ENCODE data around the gene CARS2. TPM values are rescaled to one million over a fixed set of nuclear protein-coding genes. Genes with fewer than 3 reads are reported as not detected.

The CARS2 gene
- total RNA-seq, 1 experiment from 2014 or later, result 52.9 TPM

- ChIA-PET CTCF (no interaction called here), POLR2A (no interaction called here), RAD21 (ENCODE audit: low non-redundant PET in 1 of 2, low total read pairs in 2 of 2, uncharacterized antibody in 2 of 2, unreplicated experiment in 2 of 2) (no interaction called here)
- H3K4me3 ChIP-seq (replicated peaks in 1 of 2; ENCODE audit: low read depth in 1 of 2, low read length in 2 of 2), result no peak overlapping the region
- no peak for TF ChIP-seq YY1 (IDR thresholded peaks at IDR 0.05; ENCODE audit: extremely low read depth, insufficient replicate concordance, low read depth, low read length)
- TF ChIP-seq ZBTB33 (IDR thresholded peaks at IDR 0.05; ENCODE audit: extremely low read depth, insufficient replicate concordance, low read length), result no peak
- no peak for TF ChIP-seq CTCF (IDR thresholded peaks at IDR 0.05 in 2 of 3, conservative IDR thresholded peaks at IDR 0.05 in 1 of 3; ENCODE audit: borderline replicate concordance in 1 of 3, insufficient read depth in 1 of 3, low read depth in 2 of 3, low read length in 2 of 3)
- no peak for TF ChIP-seq TCF7L2 (IDR thresholded peaks at IDR 0.05; ENCODE audit: borderline replicate concordance, extremely low read depth, insufficient read depth, insufficient read length)
- TF ChIP-seq ZFX (IDR thresholded peaks at IDR 0.05), result no peak
- no peak for TF ChIP-seq ZNF274 (IDR thresholded peaks at IDR 0.05; ENCODE audit: low read depth, low read length)
- no peak for TF ChIP-seq POLR2A (IDR thresholded peaks at IDR 0.05; ENCODE audit: borderline replicate concordance, extremely low read depth, insufficient read depth, insufficient read length)
- TF ChIP-seq EZH2phosphoT487 (IDR thresholded peaks at IDR 0.05; ENCODE audit: borderline replicate concordance), result no peak
- no peak for TF ChIP-seq SRF (IDR thresholded peaks at IDR 0.05; ENCODE audit: low read depth)
- no peak for TF ChIP-seq ELF1 (IDR thresholded peaks at IDR 0.05; ENCODE audit: borderline replicate concordance, low read depth)
- no peak for TF ChIP-seq RAD21 (IDR thresholded peaks at IDR 0.05; ENCODE audit: low read depth)
- no peak for TF ChIP-seq CBX3 (IDR thresholded peaks at IDR 0.05; ENCODE audit: low read depth)
- TF ChIP-seq CEBPB (IDR thresholded peaks at IDR 0.05; ENCODE audit: low read depth), result no peak
- TF ChIP-seq EGR1 (IDR thresholded peaks at IDR 0.05; ENCODE audit: low read depth), result no peak
- TF ChIP-seq POLR2AphosphoS5 (IDR thresholded peaks at IDR 0.05; ENCODE audit: low read depth, low read length), result no peak
- H3K36me3 ChIP-seq (ENCODE audit: control insufficient read depth in 1 of 2, insufficient read depth in 2 of 2, low read length in 2 of 2), result peaks cover 20 to 41% of the 10 kb centered on the region in 2 experiments; a peak in 3 of 4 replicates
- no TSS peak for BruUV-seq (replicated peaks)
- H3K79me2 ChIP-seq (ENCODE audit: insufficient read depth, low read length), result peaks cover 16% of the 10 kb centered on the region; the same call in 1 of the 2 replicates
- no peaks in the 10 kb centered on the region for H3K27me3 ChIP-seq (ENCODE audit: insufficient read depth, low read length)
- H3K9me2 ChIP-seq (ENCODE audit: insufficient read depth), result no peaks in the 10 kb centered on the region
- DNase-seq (ENCODE audit: low read depth, low spot score) (no peak), ATAC-seq (no peak)
- H4K20me1 ChIP-seq (ENCODE audit: insufficient read depth), result no peaks in the 10 kb centered on the region
- no peak overlapping the region for H3K4me2 ChIP-seq (ENCODE audit: low read length)
- no peak overlapping the region for H3K27ac ChIP-seq (ENCODE audit: low read depth, low read length)
- H3K4me1 ChIP-seq (ENCODE audit: control insufficient read depth in 1 of 2, insufficient read depth in 2 of 2, low read length in 2 of 2), result peaks cover 0 to 8% of the 10 kb centered on the region in 2 experiments; a peak in 1 of 4 replicates
- no peaks in the 10 kb centered on the region for H3K9me3 ChIP-seq (ENCODE audit: control insufficient read depth in 1 of 2, insufficient read depth in 1 of 2, low read depth in 1 of 2, low read length in 2 of 2)
- no peak overlapping the region for H2AFZ ChIP-seq (ENCODE audit: low read depth, low read length, poor library complexity, severe bottlenecking)
- H3K9ac ChIP-seq (ENCODE audit: low read length), result no peak overlapping the region
- intact Hi-C loops (cut with micrococcal nuclease), result no loop called here
Measured at GRCh38 chr13:110638814-110639806, 66.8 kb downstream of the CARS2 start.

All from HCT116 (cell line).